ENCODE data around the gene SCG3. TPM values are rescaled to one million over a fixed set of nuclear protein-coding genes. Genes with fewer than 3 reads are reported as not detected.

SCG3 gene
- total RNA-seq, 1 experiment from 2014 or later = not detected

DNA sequence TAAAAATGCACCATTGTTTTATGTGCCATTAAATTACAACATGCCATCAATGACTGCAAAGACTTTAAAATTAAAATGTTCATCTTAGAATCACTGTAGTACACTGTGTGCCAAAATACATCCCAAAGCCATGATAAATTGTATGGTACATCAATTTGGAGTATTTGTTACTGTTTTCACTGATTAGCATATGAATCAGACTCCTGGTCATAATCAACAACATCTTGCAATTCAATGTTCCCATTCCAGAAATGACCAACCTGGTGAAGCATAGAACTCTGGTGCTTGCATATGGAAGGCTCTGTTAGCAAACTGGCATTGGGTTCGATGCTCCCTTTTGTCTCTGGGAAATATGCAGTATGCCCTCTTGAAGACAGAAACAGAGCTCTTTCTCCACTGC is 33.6 kb downstream of the SCG3 start:
- intact Hi-C loops (cut with micrococcal nuclease; ENCODE audit: unreplicated experiment) = no loop called here
- no peaks in the 10 kb centered on the region for H3K36me3 Mint-ChIP-seq (ENCODE audit: insufficient read depth, unreplicated experiment)

DNA sequence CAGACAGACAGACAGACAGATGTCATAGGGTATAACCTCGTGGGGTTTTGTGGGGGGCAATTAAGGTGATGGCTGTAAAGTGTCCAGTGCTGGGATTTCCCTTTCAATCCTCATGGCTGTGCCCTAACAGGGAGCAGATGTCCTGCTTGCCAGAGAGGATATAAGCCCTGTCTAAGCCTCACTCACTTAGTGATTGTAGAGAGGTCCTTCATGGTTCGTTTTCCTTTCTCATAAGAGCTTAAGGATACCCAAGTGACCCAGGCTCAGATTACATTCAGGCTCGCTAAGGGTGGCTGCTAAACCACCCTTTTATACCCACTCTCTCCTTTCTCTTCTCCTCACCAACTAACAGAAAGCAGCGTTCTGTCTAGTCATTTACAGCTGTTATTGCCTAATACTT is 36.9 kb downstream of the SCG3 start:
- Histone ChIP-seq H3K36me3 (ENCODE audit: control insufficient read depth, insufficient read depth, low read length) (no peaks in the 10 kb centered on the region), H3K27me3 (replicated peaks; ENCODE audit: control insufficient read depth, insufficient read depth, low read length) (no peaks in the 10 kb centered on the region), H3K9me3 (no peaks in the 10 kb centered on the region), H3K4me3 (ENCODE audit: low read depth, low read length) (no peak overlapping the region), H3K4me1 (peaks cover 4% of the 10 kb centered on the region)
- DNase-seq = no peak
- TF ChIP-seq, protein P1, sequence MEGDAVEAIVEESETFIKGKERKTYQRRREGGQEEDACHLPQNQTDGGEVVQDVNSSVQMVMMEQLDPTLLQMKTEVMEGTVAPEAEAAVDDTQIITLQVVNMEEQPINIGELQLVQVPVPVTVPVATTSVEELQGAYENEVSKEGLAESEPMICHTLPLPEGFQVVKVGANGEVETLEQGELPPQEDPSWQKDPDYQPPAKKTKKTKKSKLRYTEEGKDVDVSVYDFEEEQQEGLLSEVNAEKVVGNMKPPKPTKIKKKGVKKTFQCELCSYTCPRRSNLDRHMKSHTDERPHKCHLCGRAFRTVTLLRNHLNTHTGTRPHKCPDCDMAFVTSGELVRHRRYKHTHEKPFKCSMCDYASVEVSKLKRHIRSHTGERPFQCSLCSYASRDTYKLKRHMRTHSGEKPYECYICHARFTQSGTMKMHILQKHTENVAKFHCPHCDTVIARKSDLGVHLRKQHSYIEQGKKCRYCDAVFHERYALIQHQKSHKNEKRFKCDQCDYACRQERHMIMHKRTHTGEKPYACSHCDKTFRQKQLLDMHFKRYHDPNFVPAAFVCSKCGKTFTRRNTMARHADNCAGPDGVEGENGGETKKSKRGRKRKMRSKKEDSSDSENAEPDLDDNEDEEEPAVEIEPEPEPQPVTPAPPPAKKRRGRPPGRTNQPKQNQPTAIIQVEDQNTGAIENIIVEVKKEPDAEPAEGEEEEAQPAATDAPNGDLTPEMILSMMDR (IDR thresholded peaks at IDR 0.05; ENCODE audit: insufficient read depth in 1 of 2, low read depth in 1 of 2, low read length in 1 of 2, severe bottlenecking in 1 of 2, unreplicated experiment in 1 of 2) = no peak
- Mint-ChIP-seq H3K27me3 (ENCODE audit: insufficient read depth, unreplicated experiment) (no peaks in the 10 kb centered on the region), H3K4me3 (ENCODE audit: unreplicated experiment) (no peak overlapping the region), H3K4me1 (ENCODE audit: low read depth, unreplicated experiment) (peaks cover 12% of the 10 kb centered on the region), H3K27ac (ENCODE audit: unreplicated experiment) (no peak overlapping the region), H3K9me3 (ENCODE audit: unreplicated experiment) (no peaks in the 10 kb centered on the region), H3K36me3 (ENCODE audit: insufficient read depth, unreplicated experiment) (no peaks in the 10 kb centered on the region)
- no TSS peak for BruUV-seq (replicated peaks)
- POLR2A ChIA-PET = no interaction called here
- CTCF ChIA-PET = no interaction called here
- intact Hi-C loops (cut with micrococcal nuclease; ENCODE audit: unreplicated experiment) = no loop called here

More for the DNA sequence above, 33.6 kb downstream of the SCG3 start:
- POLR2A ChIA-PET = no interaction called here
- no TSS peak for BruUV-seq (replicated peaks)
- CTCF ChIA-PET = no interaction called here
- Mint-ChIP-seq H3K4me3 (ENCODE audit: unreplicated experiment) (no peak overlapping the region), H3K27ac (ENCODE audit: unreplicated experiment) (no peak overlapping the region), H3K27me3 (ENCODE audit: insufficient read depth, unreplicated experiment) (no peaks in the 10 kb centered on the region), H3K4me1 (ENCODE audit: low read depth, unreplicated experiment) (peaks cover 3% of the 10 kb centered on the region), H3K9me3 (ENCODE audit: unreplicated experiment) (no peaks in the 10 kb centered on the region)
- Histone ChIP-seq H3K27me3 (replicated peaks; ENCODE audit: control insufficient read depth, insufficient read depth, low read length) (no peaks in the 10 kb centered on the region), H3K4me1 (no peaks in the 10 kb centered on the region; the same call in none of the 2 replicates), H3K36me3 (ENCODE audit: control insufficient read depth, insufficient read depth, low read length) (no peaks in the 10 kb centered on the region), H3K4me3 (ENCODE audit: low read depth, low read length) (no peak overlapping the region), H3K9me3 (no peaks in the 10 kb centered on the region)
- no peak for DNase-seq
- TF ChIP-seq, protein P1 (IDR thresholded peaks at IDR 0.05; ENCODE audit: insufficient read depth in 1 of 2, low read depth in 1 of 2, low read length in 1 of 2, severe bottlenecking in 1 of 2, unreplicated experiment in 1 of 2) = no peak

DNA sequence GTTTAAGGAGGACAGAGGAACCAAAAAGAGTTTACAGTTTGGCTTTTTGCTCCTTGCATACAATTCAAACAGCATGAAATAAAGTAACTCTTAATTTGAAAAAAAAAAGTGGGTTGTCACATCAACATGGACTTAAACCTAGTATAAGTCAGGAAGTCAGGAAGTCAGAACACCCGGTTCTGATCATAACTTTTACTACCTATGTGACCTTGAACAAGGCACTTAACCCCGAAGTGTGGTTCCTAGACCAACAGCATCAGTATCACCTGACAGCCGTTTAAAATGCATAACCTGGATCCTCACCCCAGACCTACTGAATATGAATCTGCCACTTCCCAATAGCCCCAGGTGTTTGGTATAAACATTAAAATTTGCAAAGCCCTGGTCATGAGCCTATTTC is 37.4 kb downstream of the SCG3 start:
- Mint-ChIP-seq H3K27me3 (ENCODE audit: insufficient read depth, unreplicated experiment) (no peaks in the 10 kb centered on the region), H3K4me3 (ENCODE audit: unreplicated experiment) (no peak overlapping the region), H3K36me3 (ENCODE audit: insufficient read depth, unreplicated experiment) (no peaks in the 10 kb centered on the region), H3K27ac (ENCODE audit: unreplicated experiment) (no peak overlapping the region), H3K4me1 (ENCODE audit: low read depth, unreplicated experiment) (peaks cover 12% of the 10 kb centered on the region), H3K9me3 (ENCODE audit: unreplicated experiment) (no peaks in the 10 kb centered on the region)
- H3K4me3 ChIP-seq (ENCODE audit: low read depth, low read length) = no peak overlapping the region
- H3K9me3 ChIP-seq = no peaks in the 10 kb centered on the region
- no peaks in the 10 kb centered on the region for H3K27me3 ChIP-seq (replicated peaks; ENCODE audit: control insufficient read depth, insufficient read depth, low read length)
- CTCF ChIA-PET = no interaction called here
- DNase-seq = no peak
- peaks cover 4% of the 10 kb centered on the region for H3K4me1 ChIP-seq
- no TSS peak for BruUV-seq (replicated peaks)
- intact Hi-C loops (cut with micrococcal nuclease; ENCODE audit: unreplicated experiment) = no loop called here
- TF ChIP-seq, protein P1 (IDR thresholded peaks at IDR 0.05; ENCODE audit: insufficient read depth in 1 of 2, low read depth in 1 of 2, low read length in 1 of 2, severe bottlenecking in 1 of 2, unreplicated experiment in 1 of 2) = no peak
- H3K36me3 ChIP-seq (ENCODE audit: control insufficient read depth, insufficient read depth, low read length) = no peaks in the 10 kb centered on the region
- POLR2A ChIA-PET = no interaction called here
